Neural cell (in vitro differentiated cells): ENCODE results near the gene GATAD2A. TPM values are rescaled to one million over a fixed set of nuclear protein-coding genes. Genes with fewer than 3 reads are reported as not detected.

ENCODE experiments used
- H2AFZ ChIP-seq: fragments of 200-600, 300-800 bp; sonication (generic), shearing (Covaris generic); 2 replicates; pipeline ENCODE4 v1.6.0; 2014; ENCODE audit warnings: low read depth, mild to moderate bottlenecking, antibody characterized with exemption, low read length, moderate library complexity
- H3F3A ChIP-seq: fragments of 200-600 bp; shearing (Covaris generic); 2 replicates; pipeline ENCODE4 v1.6.1; 2016; ENCODE audit warnings: mild to moderate bottlenecking, moderate library complexity, mixed read lengths, antibody characterized with exemption, low read length; ENCODE audit not compliant: insufficient read depth, poor library complexity, severe bottlenecking
- H3K27ac ChIP-seq: fragments of 200-600, 300-800 bp; sonication (generic), shearing (Covaris generic); 2 replicates; pipeline ENCODE4 v1.5.1; 2014; ENCODE audit warnings: mild to moderate bottlenecking, low read length, moderate library complexity
- H3K27me3 ChIP-seq: fragments of 300-800, 200-600 bp; sonication (generic), shearing (Covaris generic); 2 replicates; pipeline ENCODE4 v1.6.0; 2014; ENCODE audit warnings: mild to moderate bottlenecking, low read depth, low read length, moderate library complexity; ENCODE audit not compliant: insufficient read depth
- H3K36me3 ChIP-seq: fragments of 300-800, 200-600 bp; sonication (generic), shearing (Covaris generic); 2 replicates; pipeline ENCODE4 v1.5.1; 2014; ENCODE audit warnings: mild to moderate bottlenecking, antibody characterized with exemption, low read length, moderate library complexity; ENCODE audit not compliant: insufficient read depth
- H3K4me2 ChIP-seq: fragments of 300-800, 200-600 bp; sonication (generic), shearing (Covaris generic); 2 replicates; pipeline ENCODE4 v1.6.0; 2014; ENCODE audit warnings: mild to moderate bottlenecking, low read length
- H3K4me3 ChIP-seq: fragments of 300-800, 200-600 bp; sonication (generic), shearing (Covaris generic); 2 replicates; pipeline ENCODE4 v1.5.1; 2014; ENCODE audit warnings: mild to moderate bottlenecking, low read length, moderate library complexity
- H3K79me2 ChIP-seq: fragments of 200-600 bp; shearing (Covaris generic); replicated peaks from 2 replicates; pipeline ENCODE4 v1.6.0; 2014; ENCODE audit warnings: mild to moderate bottlenecking, low read length, moderate library complexity; ENCODE audit not compliant: insufficient read depth
- H3K9ac ChIP-seq: fragments of 300-800, 200-600 bp; sonication (generic), shearing (Covaris generic); 2 replicates; pipeline ENCODE4 v1.6.1; 2016; ENCODE audit warnings: mild to moderate bottlenecking, low read length, mixed read lengths
- H3K9me2 ChIP-seq: fragments of 200-600 bp; shearing (Covaris generic); 2 replicates; pipeline ENCODE4 v1.6.1; 2016; ENCODE audit warnings: mild to moderate bottlenecking, low read length, mixed read lengths; ENCODE audit not compliant: insufficient read depth
- H3K9me3 ChIP-seq: fragments of 200-600, 300-800 bp; sonication (generic), shearing (Covaris generic); 2 replicates; pipeline ENCODE4 v1.6.1; 2016; ENCODE audit warnings: mild to moderate bottlenecking, mixed run types, low read length, moderate library complexity, mixed read lengths
- H4K20me1 ChIP-seq: fragments of 200-600 bp; shearing (Covaris generic); 2 replicates; pipeline ENCODE4 v1.6.1; 2016; ENCODE audit warnings: mild to moderate bottlenecking, mixed run types; ENCODE audit not compliant: insufficient read depth
- CTCF ChIP-seq: fragments of 450-650 bp; IDR thresholded peaks from 2 replicates; pipeline ENCODE4 v1.5.1; 2014; ENCODE audit warnings: antibody characterized with exemption, mild to moderate bottlenecking, moderate library complexity; ENCODE audit not compliant: poor library complexity, severe bottlenecking
- EP300 ChIP-seq: fragments of 450-650 bp; conservative IDR thresholded peaks from 2 replicates; pipeline ENCODE4 v1.6.1; 2014; ENCODE audit warnings: antibody characterized with exemption, mild to moderate bottlenecking, moderate library complexity; ENCODE audit not compliant: poor library complexity, severe bottlenecking
- EZH2 ChIP-seq: fragments of 200-600, 300-800 bp; shearing (Covaris generic), sonication (generic); IDR thresholded peaks from 2 replicates; pipeline ENCODE4 v1.6.1; 2014; ENCODE audit warnings: antibody characterized with exemption, low read length, borderline replicate concordance, mild to moderate bottlenecking; ENCODE audit not compliant: insufficient read depth, poor library complexity, severe bottlenecking
- MXI1 ChIP-seq: fragments of 450-650 bp; conservative IDR thresholded peaks from 2 replicates; pipeline ENCODE4 v1.6.1; 2014; ENCODE audit warnings: antibody characterized with exemption, mild to moderate bottlenecking; ENCODE audit not compliant: poor library complexity, severe bottlenecking
- POLR2AphosphoS5 ChIP-seq: IDR thresholded peaks from 2 replicates; pipeline ENCODE4 v1.6.1; 2012
- RAD21 ChIP-seq: fragments of 450-650 bp; conservative IDR thresholded peaks from 2 replicates; pipeline ENCODE4 v1.6.1; 2014; ENCODE audit warnings: antibody characterized with exemption, mild to moderate bottlenecking, moderate library complexity
- REST ChIP-seq: IDR thresholded peaks from 2 replicates; pipeline ENCODE4 v1.6.1; 2012; ENCODE audit warnings: borderline replicate concordance
- SMC3 ChIP-seq: fragments of 450-650 bp; conservative IDR thresholded peaks from 2 replicates; pipeline ENCODE4 v1.6.1; 2014; ENCODE audit warnings: antibody characterized with exemption, mild to moderate bottlenecking, moderate library complexity; ENCODE audit not compliant: poor library complexity
- TAF1 ChIP-seq: IDR thresholded peaks from 2 replicates; pipeline ENCODE4 v1.6.1; 2012; ENCODE audit warnings: low read depth
- polyA plus RNA-seq: library from polyadenylated mRNA; depleted of rRNA; stranded (reverse); fragments of >200 nt; gene quantifications from 2 replicates; pipeline ENCODE4 v1.2.3, GENCODE V29; 2014

GATAD2A gene
- polyA plus RNA-seq, 1 donor from 2014 or later: 13.9 TPM

- peak within 1 kb of the TSS; percentile 95 for H3K4me2 ChIP-seq
- no peaks in the 10 kb centered on the region for H3K9me2 ChIP-seq
- peak within 1 kb of the TSS; percentile 74 for H3K27ac ChIP-seq
- H4K20me1 ChIP-seq: no peaks in the 10 kb centered on the region
- TF ChIP-seq CTCF: no peak
- no peak for TF ChIP-seq MXI1
- TF ChIP-seq REST: no peak
- TF ChIP-seq SMC3: no peak
- no peak for TF ChIP-seq EP300
- TF ChIP-seq RAD21: no peak
- no peak for TF ChIP-seq POLR2AphosphoS5
- no peak for TF ChIP-seq EZH2
- no peaks in the 10 kb centered on the region for H3K9me3 ChIP-seq
- peaks cover 23% of the 10 kb centered on the region for H3K79me2 ChIP-seq
- no peaks in the 10 kb centered on the region for H3K36me3 ChIP-seq
- peak within 1 kb of the TSS; percentile 86 for H3K4me3 ChIP-seq
- H3F3A ChIP-seq: no peaks in the 10 kb centered on the region
- H3K27me3 ChIP-seq: no peaks in the 10 kb centered on the region
- H3K9ac ChIP-seq: peak within 1 kb of the TSS; percentile 81
- peak within 1 kb of the TSS; percentile 69 for H2AFZ ChIP-seq
These were observed 109.6 kb downstream of the GATAD2A start, which contains the start of gene TSSK6 for GRCh38 chr19:19514881-19515641. Gene TSSK6 (minus strand): TSS chr19:19515548. CDS start chr19:19515427, 121 bp downstream.

GRCh38 chr19:19515642-19516519, 110.4 kb downstream of the GATAD2A start, which contains the start of gene NDUFA13:
Gene NDUFA13 (plus strand): TSS chr19:19516225. CDS start chr19:19516239, 14 bp downstream.
- peak within 1 kb of the TSS; percentile 74 for H3K27ac ChIP-seq
- H2AFZ ChIP-seq: peak within 1 kb of the TSS; percentile 69
- H3K36me3 ChIP-seq: no peaks in the 10 kb centered on the region
- peaks cover 29% of the 10 kb centered on the region for H3K79me2 ChIP-seq
- TF ChIP-seq CTCF (peak; percentile 15), REST (peak; percentile 38), RAD21 (no peak), TAF1 (peak; percentile 70), SMC3 (no peak), EP300 (peak; percentile 44), POLR2AphosphoS5 (peak; percentile 100), MXI1 (peak; percentile 84), EZH2 (no peak)
- no peaks in the 10 kb centered on the region for H4K20me1 ChIP-seq
- peak within 1 kb of the TSS; percentile 95 for H3K4me2 ChIP-seq
- no peaks in the 10 kb centered on the region for H3K9me3 ChIP-seq
- no peaks in the 10 kb centered on the region for H3K27me3 ChIP-seq
- peak within 1 kb of the TSS; percentile 86 for H3K4me3 ChIP-seq
- H3F3A ChIP-seq: no peaks in the 10 kb centered on the region
- H3K9ac ChIP-seq: peak within 1 kb of the TSS; percentile 81
- H3K9me2 ChIP-seq: no peaks in the 10 kb centered on the region
